ENCODE measurements around the gene NUFIP1. TPM values are rescaled to one million over a fixed set of nuclear protein-coding genes. Genes with fewer than 3 reads are reported as not detected.
A peak's percentile ranks its signal among the peaks of the same experiment; 100 is the strongest.

NUFIP1 gene
- total RNA-seq, 1 donor from 2014 or later: 4.2 TPM

- no peak overlapping the region for H3K27ac ChIP-seq
- no peak overlapping the region for H3K4me3 ChIP-seq
- H3K4me1 ChIP-seq: peaks cover 16% of the 10 kb centered on the region
- DNase-seq: no peak
- H3K27me3 ChIP-seq: no peaks in the 10 kb centered on the region
- no peaks in the 10 kb centered on the region for H3K36me3 ChIP-seq
- TF ChIP-seq, protein P1, sequence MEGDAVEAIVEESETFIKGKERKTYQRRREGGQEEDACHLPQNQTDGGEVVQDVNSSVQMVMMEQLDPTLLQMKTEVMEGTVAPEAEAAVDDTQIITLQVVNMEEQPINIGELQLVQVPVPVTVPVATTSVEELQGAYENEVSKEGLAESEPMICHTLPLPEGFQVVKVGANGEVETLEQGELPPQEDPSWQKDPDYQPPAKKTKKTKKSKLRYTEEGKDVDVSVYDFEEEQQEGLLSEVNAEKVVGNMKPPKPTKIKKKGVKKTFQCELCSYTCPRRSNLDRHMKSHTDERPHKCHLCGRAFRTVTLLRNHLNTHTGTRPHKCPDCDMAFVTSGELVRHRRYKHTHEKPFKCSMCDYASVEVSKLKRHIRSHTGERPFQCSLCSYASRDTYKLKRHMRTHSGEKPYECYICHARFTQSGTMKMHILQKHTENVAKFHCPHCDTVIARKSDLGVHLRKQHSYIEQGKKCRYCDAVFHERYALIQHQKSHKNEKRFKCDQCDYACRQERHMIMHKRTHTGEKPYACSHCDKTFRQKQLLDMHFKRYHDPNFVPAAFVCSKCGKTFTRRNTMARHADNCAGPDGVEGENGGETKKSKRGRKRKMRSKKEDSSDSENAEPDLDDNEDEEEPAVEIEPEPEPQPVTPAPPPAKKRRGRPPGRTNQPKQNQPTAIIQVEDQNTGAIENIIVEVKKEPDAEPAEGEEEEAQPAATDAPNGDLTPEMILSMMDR (IDR thresholded peaks at IDR 0.05): no peak
- ATAC-seq: no peak
- intact Hi-C loops (cut with DNase I): no loop called here
- no peaks in the 10 kb centered on the region for H3K9me3 ChIP-seq
Observed at GRCh38 chr13:44934724-44935123, 54.5 kb downstream of the NUFIP1 start.

DNA sequence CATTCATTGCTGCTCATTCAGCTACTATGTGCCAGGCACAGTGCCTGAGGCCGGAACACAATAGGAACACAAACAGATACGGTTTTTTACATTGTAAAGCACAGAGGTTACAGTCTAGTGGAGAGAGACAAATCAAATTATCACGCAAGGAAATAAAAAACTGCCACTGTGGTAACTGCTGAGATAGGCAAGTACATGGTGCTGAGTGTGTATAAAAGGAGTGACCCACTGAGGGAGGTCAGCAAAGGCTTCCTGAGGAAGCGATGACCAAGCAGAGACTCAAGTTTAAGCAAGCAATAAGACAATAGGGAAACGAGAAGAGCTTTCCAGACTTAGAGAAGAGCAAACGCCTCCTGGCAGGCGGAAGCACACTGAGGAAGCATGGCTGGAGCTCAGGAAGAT is 56.4 kb downstream of the NUFIP1 start:
- Histone ChIP-seq H3K27ac (peak overlapping the region; percentile 76), H3K4me1 (peaks cover 16% of the 10 kb centered on the region), H3K36me3 (no peaks in the 10 kb centered on the region), H3K9me3 (no peaks in the 10 kb centered on the region), H3K27me3 (no peaks in the 10 kb centered on the region), H3K4me3 (no peak overlapping the region)
- no peak for DNase-seq
- ATAC-seq: peak; percentile 85
- intact Hi-C loops (cut with DNase I): no loop called here
- TF ChIP-seq, protein P1 (IDR thresholded peaks at IDR 0.05): no peak

DNA sequence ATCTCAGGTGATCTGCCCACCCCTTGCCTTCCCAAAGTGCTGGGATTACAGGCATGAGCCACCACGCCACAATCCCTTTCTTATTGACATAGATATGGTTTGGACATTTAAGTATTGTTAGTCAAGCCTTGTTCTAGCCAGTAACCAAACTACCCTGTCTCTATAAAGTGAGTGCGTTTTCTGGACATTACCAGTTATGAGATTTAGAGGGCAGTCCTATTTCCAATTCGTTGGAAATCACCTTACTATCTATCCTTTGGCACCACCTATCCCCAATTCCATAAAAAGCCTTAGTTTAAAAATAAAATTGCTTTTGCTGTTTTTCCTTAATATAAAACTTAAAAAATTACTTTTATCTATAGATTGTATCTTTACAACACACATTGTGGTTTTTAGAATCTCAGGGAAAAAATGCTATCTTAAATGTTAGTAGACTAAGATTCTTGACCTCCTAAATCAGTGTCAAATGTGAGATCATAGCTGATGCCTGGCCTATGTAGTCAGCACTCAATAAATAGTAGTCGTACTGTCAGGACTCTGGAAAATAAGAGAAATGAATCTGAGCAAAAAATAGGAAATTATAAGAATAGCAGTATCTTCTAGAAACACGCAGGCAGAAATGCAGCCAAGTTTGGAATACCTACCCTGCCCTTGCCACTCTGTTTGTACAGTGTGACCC is 57.0 kb downstream of the NUFIP1 start:
- intact Hi-C loops (cut with DNase I): no loop called here
- H3K9me3 ChIP-seq: no peaks in the 10 kb centered on the region
- no peaks in the 10 kb centered on the region for H3K27me3 ChIP-seq
- DNase-seq (no peak), ATAC-seq (no peak)
- no peaks in the 10 kb centered on the region for H3K36me3 ChIP-seq
- H3K27ac ChIP-seq: peak overlapping the region; percentile 76
- H3K4me1 ChIP-seq: peaks cover 16% of the 10 kb centered on the region
- TF ChIP-seq, protein P1 (IDR thresholded peaks at IDR 0.05): no peak
- no peak overlapping the region for H3K4me3 ChIP-seq

DNA sequence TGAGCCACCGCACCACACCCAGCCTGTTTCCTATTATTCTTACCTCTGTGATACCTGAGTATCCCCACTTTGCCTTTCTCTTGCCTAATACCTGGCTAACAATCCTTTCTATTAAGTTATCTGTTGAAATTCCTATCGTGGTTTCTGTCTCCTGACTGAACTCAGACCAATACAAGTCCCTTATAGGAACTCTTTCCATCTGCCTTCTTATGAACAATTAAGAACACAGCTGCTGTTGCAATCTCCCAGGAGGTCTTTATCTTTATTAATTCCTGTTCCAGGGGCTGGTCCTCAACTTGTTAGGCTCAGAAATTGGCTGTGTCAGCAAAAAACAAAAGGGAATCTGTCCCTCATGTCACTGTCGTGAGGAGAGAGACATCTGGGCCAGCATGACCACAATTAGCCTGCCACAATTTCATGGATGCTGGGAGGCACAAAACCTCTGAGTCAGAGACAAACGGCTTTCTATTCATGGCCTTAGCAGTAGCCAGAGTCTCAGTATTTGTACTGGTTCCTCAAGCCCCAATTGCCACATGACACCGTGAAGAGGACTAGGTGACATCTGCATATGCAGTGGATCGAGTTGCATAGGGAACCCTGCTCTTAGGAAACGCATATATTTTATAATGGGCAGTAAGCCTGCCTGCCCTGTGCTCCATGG is 58.2 kb downstream of the NUFIP1 start:
- DNase-seq (no peak), ATAC-seq (no peak)
- TF ChIP-seq, protein P1 (IDR thresholded peaks at IDR 0.05): no peak
- peaks cover 16% of the 10 kb centered on the region for H3K4me1 ChIP-seq
- no peak overlapping the region for H3K4me3 ChIP-seq
- intact Hi-C loops (cut with DNase I): no loop called here
- H3K9me3 ChIP-seq: no peaks in the 10 kb centered on the region
- no peaks in the 10 kb centered on the region for H3K27me3 ChIP-seq
- no peak overlapping the region for H3K27ac ChIP-seq
- no peaks in the 10 kb centered on the region for H3K36me3 ChIP-seq

GRCh38 chr13:44930280-44930679 is 59.0 kb downstream of the NUFIP1 start:
- no peak for DNase-seq
- no peak overlapping the region for H3K4me3 ChIP-seq
- peaks cover 16% of the 10 kb centered on the region for H3K4me1 ChIP-seq
- no peaks in the 10 kb centered on the region for H3K27me3 ChIP-seq
- intact Hi-C loops (cut with DNase I): no loop called here
- no peaks in the 10 kb centered on the region for H3K36me3 ChIP-seq
- no peak overlapping the region for H3K27ac ChIP-seq
- TF ChIP-seq, protein P1 (IDR thresholded peaks at IDR 0.05): no peak
- H3K9me3 ChIP-seq: no peaks in the 10 kb centered on the region
- ATAC-seq: no peak
